ENCODE data around the gene HINFP.

The HINFP gene

GRCh38 chr11:119121008-119121810 is at the start of gene HINFP:
Gene HINFP (plus strand): TSS chr11:119121580. CDS start chr11:119126945, 5,365 bp downstream.
- DNase-seq (ENCODE audit: extremely low read depth, low read depth) = peak; percentile 97
- TF ChIP-seq CTCF (IDR thresholded peaks at IDR 0.05; ENCODE audit: low read depth, low read length, missing control alignments) = no peak
- peak within 1 kb of the TSS; percentile 94 for H3K4me3 ChIP-seq (replicated peaks; ENCODE audit: low read depth, low read length)

- DNase-seq (ENCODE audit: extremely low read depth, low read depth) = no peak
- no peak for TF ChIP-seq CTCF (IDR thresholded peaks at IDR 0.05; ENCODE audit: low read depth, low read length, missing control alignments)
- H3K4me3 ChIP-seq (replicated peaks; ENCODE audit: low read depth, low read length) = no peak overlapping the region
Observed at GRCh38 chr11:119077839-119078238, 43.5 kb upstream of the HINFP start.

GRCh38 chr11:119078675-119079420 is 42.5 kb upstream of the HINFP start:
- H3K4me3 ChIP-seq (replicated peaks; ENCODE audit: low read depth, low read length) = no peak overlapping the region
- no peak for TF ChIP-seq CTCF (IDR thresholded peaks at IDR 0.05; ENCODE audit: low read depth, low read length, missing control alignments)
- no peak for DNase-seq (ENCODE audit: extremely low read depth, low read depth)

GRCh38 chr11:119081682-119082260 is 39.6 kb upstream of the HINFP start:
- no peak overlapping the region for H3K4me3 ChIP-seq (replicated peaks; ENCODE audit: low read depth, low read length)
- TF ChIP-seq CTCF (IDR thresholded peaks at IDR 0.05; ENCODE audit: low read depth, low read length, missing control alignments) = no peak
- no peak for DNase-seq (ENCODE audit: extremely low read depth, low read depth)

GRCh38 chr11:119084663-119085436 is 36.5 kb upstream of the HINFP start, which contains the start of gene HMBS:
Gene HMBS (plus strand): TSS chr11:119084881. CDS start chr11:119085034, 153 bp downstream.
- DNase-seq (ENCODE audit: extremely low read depth, low read depth) = peak; percentile 84
- peak within 1 kb of the TSS; percentile 73 for H3K4me3 ChIP-seq (replicated peaks; ENCODE audit: low read depth, low read length)
- TF ChIP-seq CTCF (IDR thresholded peaks at IDR 0.05; ENCODE audit: low read depth, low read length, missing control alignments) = no peak

- peak overlapping the region; percentile 73 for H3K4me3 ChIP-seq (replicated peaks; ENCODE audit: low read depth, low read length)
- no peak for TF ChIP-seq CTCF (IDR thresholded peaks at IDR 0.05; ENCODE audit: low read depth, low read length, missing control alignments)
- DNase-seq (ENCODE audit: extremely low read depth, low read depth) = no peak
Observed at GRCh38 chr11:119085437-119085847, 35.9 kb upstream of the HINFP start.

Measured in HFF-Myc (cell line).